ENCODE results near the gene CACNG4. TPM values are rescaled to one million over a fixed set of nuclear protein-coding genes. Genes with fewer than 3 reads are reported as not detected.

The CACNG4 gene
- polyA plus RNA-seq, 2 of the 4 experiments (the other 2 are of a cell fraction), result 6.2 to 10.2 TPM

DNA sequence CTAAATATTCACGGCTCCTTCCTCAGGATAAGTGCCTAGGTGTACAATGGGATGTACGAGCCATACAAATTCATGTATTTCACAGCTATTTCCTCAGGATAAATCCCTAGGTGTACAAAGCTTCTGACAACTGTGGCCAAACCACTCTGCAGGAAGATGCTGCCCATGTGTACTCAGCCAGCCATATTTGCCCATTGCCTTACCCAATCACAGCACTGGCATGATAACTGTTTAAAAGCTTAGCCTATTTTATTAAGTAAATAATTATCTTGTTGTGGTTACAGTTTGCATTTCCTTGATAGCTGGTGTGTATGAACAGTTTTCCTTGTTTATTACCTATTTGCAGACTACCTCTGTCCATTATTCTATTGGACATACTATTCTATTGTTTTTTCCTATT lies 115.0 kb downstream of the CACNG4 start:
- ATAC-seq (no peak), DNase-seq (ENCODE audit: low read depth in 1 of 2, low spot score in 1 of 2) (no peak), FAIRE-seq (no peak)
- ChIA-PET POLR2A (no interaction called here), CTCF (interaction anchor here (1.2 kb wide), 1 partner anchor 11 kb away, joined by 6 read pairs; no protein-coding TSS in a partner anchor)
- H3K4me1 ChIP-seq, result peaks cover 8% of the 10 kb centered on the region
- 90% methylated on average over 2 of the region's 2 CpGs for WGBS (ENCODE audit: missing lambda C conversion rate)
- H3K9me3 ChIP-seq, result no peaks in the 10 kb centered on the region
- H3K4me2 ChIP-seq, result no peak overlapping the region
- no peak overlapping the region for H3K27ac ChIP-seq
- no peak for TF ChIP-seq FOSL2 (IDR thresholded peaks at IDR 0.05)
- no peak for TF ChIP-seq FOSL2 (CRISPR knock-in tag; IDR thresholded peaks at IDR 0.05)
- no peak for TF ChIP-seq JUN (IDR thresholded peaks at IDR 0.05)
- no peak for TF ChIP-seq EHMT2 (IDR thresholded peaks at IDR 0.05; ENCODE audit: low read depth)
- TF ChIP-seq BHLHE40 (IDR thresholded peaks at IDR 0.05; ENCODE audit: low read depth, low read length), result no peak
- TF ChIP-seq HOXB13 (CRISPR knock-in tag; IDR thresholded peaks at IDR 0.05; ENCODE audit: low read depth), result no peak
- no peak for TF ChIP-seq FOXS1 (CRISPR knock-in tag; IDR thresholded peaks at IDR 0.05)
- TF ChIP-seq, protein P1, sequence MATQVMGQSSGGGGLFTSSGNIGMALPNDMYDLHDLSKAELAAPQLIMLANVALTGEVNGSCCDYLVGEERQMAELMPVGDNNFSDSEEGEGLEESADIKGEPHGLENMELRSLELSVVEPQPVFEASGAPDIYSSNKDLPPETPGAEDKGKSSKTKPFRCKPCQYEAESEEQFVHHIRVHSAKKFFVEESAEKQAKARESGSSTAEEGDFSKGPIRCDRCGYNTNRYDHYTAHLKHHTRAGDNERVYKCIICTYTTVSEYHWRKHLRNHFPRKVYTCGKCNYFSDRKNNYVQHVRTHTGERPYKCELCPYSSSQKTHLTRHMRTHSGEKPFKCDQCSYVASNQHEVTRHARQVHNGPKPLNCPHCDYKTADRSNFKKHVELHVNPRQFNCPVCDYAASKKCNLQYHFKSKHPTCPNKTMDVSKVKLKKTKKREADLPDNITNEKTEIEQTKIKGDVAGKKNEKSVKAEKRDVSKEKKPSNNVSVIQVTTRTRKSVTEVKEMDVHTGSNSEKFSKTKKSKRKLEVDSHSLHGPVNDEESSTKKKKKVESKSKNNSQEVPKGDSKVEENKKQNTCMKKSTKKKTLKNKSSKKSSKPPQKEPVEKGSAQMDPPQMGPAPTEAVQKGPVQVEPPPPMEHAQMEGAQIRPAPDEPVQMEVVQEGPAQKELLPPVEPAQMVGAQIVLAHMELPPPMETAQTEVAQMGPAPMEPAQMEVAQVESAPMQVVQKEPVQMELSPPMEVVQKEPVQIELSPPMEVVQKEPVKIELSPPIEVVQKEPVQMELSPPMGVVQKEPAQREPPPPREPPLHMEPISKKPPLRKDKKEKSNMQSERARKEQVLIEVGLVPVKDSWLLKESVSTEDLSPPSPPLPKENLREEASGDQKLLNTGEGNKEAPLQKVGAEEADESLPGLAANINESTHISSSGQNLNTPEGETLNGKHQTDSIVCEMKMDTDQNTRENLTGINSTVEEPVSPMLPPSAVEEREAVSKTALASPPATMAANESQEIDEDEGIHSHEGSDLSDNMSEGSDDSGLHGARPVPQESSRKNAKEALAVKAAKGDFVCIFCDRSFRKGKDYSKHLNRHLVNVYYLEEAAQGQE (IDR thresholded peaks at IDR 0.05), result no peak
- TF ChIP-seq HDAC2 (IDR thresholded peaks at IDR 0.05), result no peak
- TF ChIP-seq KDM1A (IDR thresholded peaks at IDR 0.05; ENCODE audit: low read depth), result no peak
- TF ChIP-seq HOXA7 (CRISPR knock-in tag; IDR thresholded peaks at IDR 0.05), result no peak
- TF ChIP-seq, protein P2, sequence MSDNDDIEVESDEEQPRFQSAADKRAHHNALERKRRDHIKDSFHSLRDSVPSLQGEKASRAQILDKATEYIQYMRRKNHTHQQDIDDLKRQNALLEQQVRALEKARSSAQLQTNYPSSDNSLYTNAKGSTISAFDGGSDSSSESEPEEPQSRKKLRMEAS (IDR thresholded peaks at IDR 0.05), result no peak
- no peak for TF ChIP-seq ZC3H11A (IDR thresholded peaks at IDR 0.05)
- TF ChIP-seq CBX2 (IDR thresholded peaks at IDR 0.05; ENCODE audit: borderline replicate concordance, low read depth), result no peak
- TF ChIP-seq HEYL (CRISPR knock-in tag; IDR thresholded peaks at IDR 0.05), result no peak
- TF ChIP-seq RCOR1 (IDR thresholded peaks at IDR 0.05; ENCODE audit: low read depth, low read length), result no peak
- TF ChIP-seq PHF8 (IDR thresholded peaks at IDR 0.05; ENCODE audit: borderline replicate concordance, low read depth), result no peak
- H3K4me3 ChIP-seq, result no peak overlapping the region

DNA sequence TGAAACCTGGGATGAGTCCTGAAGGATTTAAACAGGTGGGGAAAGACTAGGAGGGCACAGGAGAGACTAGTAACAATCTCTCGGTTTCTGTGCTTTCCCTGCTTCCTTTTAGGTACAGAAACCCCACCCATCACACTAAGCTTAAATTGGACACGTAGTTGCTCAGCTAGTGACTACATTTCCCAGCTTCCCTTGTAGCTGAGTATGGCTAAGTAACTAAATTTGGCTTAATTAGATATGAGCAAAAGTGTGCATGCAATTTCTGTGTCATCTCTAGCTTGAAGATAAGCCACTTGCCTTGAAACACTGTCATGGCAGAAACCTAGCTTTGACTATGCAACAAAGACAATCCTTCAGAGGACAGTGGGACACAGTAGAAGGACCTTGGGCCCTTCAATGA lies 116.3 kb downstream of the CACNG4 start:
- DNase-seq (ENCODE audit: low read depth in 1 of 2, low spot score in 1 of 2) (no peak), ATAC-seq (no peak), FAIRE-seq (no peak)
- Histone ChIP-seq H3K27ac (no peak overlapping the region), H3K4me2 (no peak overlapping the region), H3K9me3 (no peaks in the 10 kb centered on the region), H3K4me1 (no peaks in the 10 kb centered on the region), H3K4me3 (no peak overlapping the region)
- no peak for TF ChIP-seq KDM1A (IDR thresholded peaks at IDR 0.05; ENCODE audit: low read depth)
- TF ChIP-seq CBX2 (IDR thresholded peaks at IDR 0.05; ENCODE audit: borderline replicate concordance, low read depth), result no peak
- no peak for TF ChIP-seq CHD4 (IDR thresholded peaks at IDR 0.05; ENCODE audit: borderline replicate concordance)
- no peak for TF ChIP-seq ESRRA (IDR thresholded peaks at IDR 0.05; ENCODE audit: borderline replicate concordance, low read length)
- no peak for TF ChIP-seq FOSL2 (IDR thresholded peaks at IDR 0.05)
- no peak for TF ChIP-seq FOSL2 (CRISPR knock-in tag; IDR thresholded peaks at IDR 0.05)
- TF ChIP-seq, protein P2 (IDR thresholded peaks at IDR 0.05), result no peak
- TF ChIP-seq TP53 (CRISPR knock-in tag; IDR thresholded peaks at IDR 0.05), result no peak
- TF ChIP-seq, protein P3, sequence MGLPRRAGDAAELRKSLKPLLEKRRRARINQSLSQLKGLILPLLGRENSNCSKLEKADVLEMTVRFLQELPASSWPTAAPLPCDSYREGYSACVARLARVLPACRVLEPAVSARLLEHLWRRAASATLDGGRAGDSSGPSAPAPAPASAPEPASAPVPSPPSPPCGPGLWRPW (IDR thresholded peaks at IDR 0.05), result no peak
- TF ChIP-seq NPAS2 (CRISPR knock-in tag; IDR thresholded peaks at IDR 0.05; ENCODE audit: borderline replicate concordance), result no peak
- TF ChIP-seq FOXS1 (CRISPR knock-in tag; IDR thresholded peaks at IDR 0.05), result no peak
- no peak for TF ChIP-seq POLR2AphosphoS2 (conservative IDR thresholded peaks at IDR 0.05; ENCODE audit: low read length)
- TF ChIP-seq, protein P4, sequence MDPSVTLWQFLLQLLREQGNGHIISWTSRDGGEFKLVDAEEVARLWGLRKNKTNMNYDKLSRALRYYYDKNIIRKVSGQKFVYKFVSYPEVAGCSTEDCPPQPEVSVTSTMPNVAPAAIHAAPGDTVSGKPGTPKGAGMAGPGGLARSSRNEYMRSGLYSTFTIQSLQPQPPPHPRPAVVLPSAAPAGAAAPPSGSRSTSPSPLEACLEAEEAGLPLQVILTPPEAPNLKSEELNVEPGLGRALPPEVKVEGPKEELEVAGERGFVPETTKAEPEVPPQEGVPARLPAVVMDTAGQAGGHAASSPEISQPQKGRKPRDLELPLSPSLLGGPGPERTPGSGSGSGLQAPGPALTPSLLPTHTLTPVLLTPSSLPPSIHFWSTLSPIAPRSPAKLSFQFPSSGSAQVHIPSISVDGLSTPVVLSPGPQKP (IDR thresholded peaks at IDR 0.05; ENCODE audit: low read depth, low read length), result no peak
- TF ChIP-seq KDM5A (IDR thresholded peaks at IDR 0.05), result no peak
- no peak for TF ChIP-seq ZC3H11A (IDR thresholded peaks at IDR 0.05)
- TF ChIP-seq HOXB5 (CRISPR knock-in tag; IDR thresholded peaks at IDR 0.05), result no peak
- TF ChIP-seq, protein P5, sequence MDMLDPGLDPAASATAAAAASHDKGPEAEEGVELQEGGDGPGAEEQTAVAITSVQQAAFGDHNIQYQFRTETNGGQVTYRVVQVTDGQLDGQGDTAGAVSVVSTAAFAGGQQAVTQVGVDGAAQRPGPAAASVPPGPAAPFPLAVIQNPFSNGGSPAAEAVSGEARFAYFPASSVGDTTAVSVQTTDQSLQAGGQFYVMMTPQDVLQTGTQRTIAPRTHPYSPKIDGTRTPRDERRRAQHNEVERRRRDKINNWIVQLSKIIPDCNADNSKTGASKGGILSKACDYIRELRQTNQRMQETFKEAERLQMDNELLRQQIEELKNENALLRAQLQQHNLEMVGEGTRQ (IDR thresholded peaks at IDR 0.05), result no peak
- no peak for TF ChIP-seq HEYL (CRISPR knock-in tag; IDR thresholded peaks at IDR 0.05)
- TF ChIP-seq EHF (CRISPR knock-in tag; IDR thresholded peaks at IDR 0.05), result no peak
- TF ChIP-seq ZFP36 (IDR thresholded peaks at IDR 0.05; ENCODE audit: borderline replicate concordance, partially characterized antibody), result no peak
- CTCF ChIA-PET, result interaction anchor here (0.8 to 2.1 kb wide), 4 partner anchors 8 to 156 kb away, joined by 3 to 6 read pairs (median 3); no protein-coding TSS in a partner anchor
- POLR2A ChIA-PET, result no interaction called here
- WGBS (ENCODE audit: missing lambda C conversion rate), result 77% methylated on average over 2 of the region's 2 CpGs

Measured in A549 (cell line).